ENCODE results near the gene TSEN2. TPM values are rescaled to one million over a fixed set of nuclear protein-coding genes. Genes with fewer than 3 reads are reported as not detected.

TSEN2 gene
- total RNA-seq, 1 donor from 2014 or later, result 21.3 TPM

DNA sequence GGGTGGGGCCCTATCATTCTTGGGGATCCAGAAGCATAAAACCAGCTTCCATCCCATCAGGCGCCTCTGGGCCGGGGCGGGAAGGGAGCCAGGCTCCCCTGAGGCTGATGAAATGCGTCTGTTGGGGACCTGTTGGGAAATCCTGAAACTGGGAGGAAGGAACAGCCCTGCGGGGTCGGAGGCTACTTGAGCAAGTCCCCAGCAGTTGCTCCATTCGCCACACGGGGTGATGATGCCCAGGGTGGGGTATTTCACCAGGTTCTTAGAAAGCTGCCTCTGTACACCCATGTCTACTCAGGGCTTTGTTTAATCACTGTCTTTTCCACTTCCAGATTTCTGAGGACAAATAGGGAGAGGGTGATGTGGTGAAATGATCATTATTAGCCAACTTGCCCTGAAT lies 25.4 kb upstream of the TSEN2 start:
- H3K79me2 ChIP-seq (ENCODE audit: low read depth), result no peaks in the 10 kb centered on the region
- peaks cover 4% of the 10 kb centered on the region for H3K27me3 Mint-ChIP-seq (ENCODE audit: insufficient read depth, low read depth)
- H3K4me3 ChIP-seq, result no peak overlapping the region
- DNase-seq (ENCODE audit: low spot score), result no peak
- TF ChIP-seq, protein P1, sequence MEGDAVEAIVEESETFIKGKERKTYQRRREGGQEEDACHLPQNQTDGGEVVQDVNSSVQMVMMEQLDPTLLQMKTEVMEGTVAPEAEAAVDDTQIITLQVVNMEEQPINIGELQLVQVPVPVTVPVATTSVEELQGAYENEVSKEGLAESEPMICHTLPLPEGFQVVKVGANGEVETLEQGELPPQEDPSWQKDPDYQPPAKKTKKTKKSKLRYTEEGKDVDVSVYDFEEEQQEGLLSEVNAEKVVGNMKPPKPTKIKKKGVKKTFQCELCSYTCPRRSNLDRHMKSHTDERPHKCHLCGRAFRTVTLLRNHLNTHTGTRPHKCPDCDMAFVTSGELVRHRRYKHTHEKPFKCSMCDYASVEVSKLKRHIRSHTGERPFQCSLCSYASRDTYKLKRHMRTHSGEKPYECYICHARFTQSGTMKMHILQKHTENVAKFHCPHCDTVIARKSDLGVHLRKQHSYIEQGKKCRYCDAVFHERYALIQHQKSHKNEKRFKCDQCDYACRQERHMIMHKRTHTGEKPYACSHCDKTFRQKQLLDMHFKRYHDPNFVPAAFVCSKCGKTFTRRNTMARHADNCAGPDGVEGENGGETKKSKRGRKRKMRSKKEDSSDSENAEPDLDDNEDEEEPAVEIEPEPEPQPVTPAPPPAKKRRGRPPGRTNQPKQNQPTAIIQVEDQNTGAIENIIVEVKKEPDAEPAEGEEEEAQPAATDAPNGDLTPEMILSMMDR (IDR thresholded peaks at IDR 0.05), result peak; percentile 12
- no peak for TF ChIP-seq EZH2 (IDR thresholded peaks at IDR 0.05)
- TF ChIP-seq EZH2phosphoT487 (IDR thresholded peaks at IDR 0.05), result no peak
- H3K9me3 Mint-ChIP-seq, result no peaks in the 10 kb centered on the region
- H3K27ac ChIP-seq, result no peak overlapping the region
- peaks cover 9% of the 10 kb centered on the region for H3K4me1 Mint-ChIP-seq
- H3K27ac Mint-ChIP-seq, result no peak overlapping the region
- H4K20me1 ChIP-seq (ENCODE audit: low read depth), result no peaks in the 10 kb centered on the region
- H3K27me3 ChIP-seq, result no peaks in the 10 kb centered on the region
- H3K9ac ChIP-seq, result no peak overlapping the region
- H2AFZ ChIP-seq (replicated peaks), result no peak overlapping the region
- H3K9me3 ChIP-seq (ENCODE audit: low read depth), result no peaks in the 10 kb centered on the region
- H3K36me3 ChIP-seq, result no peaks in the 10 kb centered on the region
- peaks cover 8% of the 10 kb centered on the region for H3K4me1 ChIP-seq
- H3K4me2 ChIP-seq, result no peak overlapping the region
- no peak overlapping the region for H3K4me3 Mint-ChIP-seq
- no peaks in the 10 kb centered on the region for H3F3A ChIP-seq (ENCODE audit: low read depth)
- H3K36me3 Mint-ChIP-seq, result no peaks in the 10 kb centered on the region

DNA sequence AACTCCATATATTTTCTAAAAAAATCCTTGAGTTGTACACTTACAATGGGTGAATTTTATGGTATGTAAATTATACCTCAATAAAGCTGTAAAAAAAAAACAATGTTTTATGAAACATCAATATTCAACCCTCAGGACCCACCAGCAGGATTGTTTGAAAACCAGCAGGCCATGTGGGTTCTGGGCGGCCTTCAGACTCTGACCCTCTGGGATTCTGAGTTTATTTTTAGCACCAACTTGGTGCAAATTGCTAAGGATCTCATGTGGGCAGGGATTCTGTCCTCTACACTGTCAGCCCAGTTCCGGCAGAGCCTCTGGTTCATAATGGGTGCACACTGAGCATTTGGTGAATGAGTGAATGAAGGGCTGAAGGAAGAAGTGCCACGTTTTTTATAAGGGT lies 24.2 kb upstream of the TSEN2 start:
- no peaks in the 10 kb centered on the region for H3K36me3 ChIP-seq
- no peaks in the 10 kb centered on the region for H3K4me1 ChIP-seq
- H3K9me3 Mint-ChIP-seq, result no peaks in the 10 kb centered on the region
- no peak for DNase-seq (ENCODE audit: low spot score)
- H3K4me1 Mint-ChIP-seq, result no peaks in the 10 kb centered on the region
- no peak overlapping the region for H3K27ac Mint-ChIP-seq
- no peak overlapping the region for H3K9ac ChIP-seq
- H3K27me3 Mint-ChIP-seq (ENCODE audit: insufficient read depth, low read depth), result peaks cover 4% of the 10 kb centered on the region
- no peaks in the 10 kb centered on the region for H3K27me3 ChIP-seq
- H3K9me3 ChIP-seq (ENCODE audit: low read depth), result no peaks in the 10 kb centered on the region
- no peak overlapping the region for H3K4me2 ChIP-seq
- H3K36me3 Mint-ChIP-seq, result no peaks in the 10 kb centered on the region
- no peak overlapping the region for H3K4me3 ChIP-seq
- H2AFZ ChIP-seq (replicated peaks), result no peak overlapping the region
- TF ChIP-seq, protein P1 (IDR thresholded peaks at IDR 0.05), result no peak
- TF ChIP-seq EZH2 (IDR thresholded peaks at IDR 0.05), result no peak
- no peak for TF ChIP-seq EZH2phosphoT487 (IDR thresholded peaks at IDR 0.05)
- H4K20me1 ChIP-seq (ENCODE audit: low read depth), result no peaks in the 10 kb centered on the region
- H3K79me2 ChIP-seq (ENCODE audit: low read depth), result no peaks in the 10 kb centered on the region
- no peak overlapping the region for H3K27ac ChIP-seq
- no peak overlapping the region for H3K4me3 Mint-ChIP-seq
- H3F3A ChIP-seq (ENCODE audit: low read depth), result no peaks in the 10 kb centered on the region

DNA sequence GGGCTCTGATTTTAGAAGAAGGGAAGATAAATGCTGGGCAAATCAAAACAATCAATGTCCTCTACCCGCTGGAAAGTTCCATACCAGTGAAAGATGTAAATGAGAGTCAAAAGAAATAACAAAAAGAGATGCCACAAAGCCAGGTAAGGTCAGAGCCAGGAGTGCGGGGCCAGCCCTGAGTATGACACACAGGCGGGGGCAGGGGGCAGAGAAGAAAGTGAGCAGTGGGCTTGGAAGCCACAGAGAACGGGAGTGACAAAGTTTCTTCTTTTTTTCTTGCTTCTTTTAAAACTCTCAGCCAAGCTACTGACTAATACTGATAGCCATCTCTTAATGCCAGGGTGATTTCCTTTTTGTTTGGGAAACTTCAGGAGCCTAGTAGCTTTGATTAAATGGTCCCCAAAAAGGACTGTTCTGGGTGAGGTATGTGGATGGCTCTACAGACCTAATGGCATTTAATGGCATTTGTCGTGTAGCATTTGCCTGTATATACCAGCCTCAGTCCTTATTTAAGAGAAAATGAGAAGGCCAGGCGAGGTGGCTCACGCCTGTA lies 23.1 kb upstream of the TSEN2 start:
- H3K79me2 ChIP-seq (ENCODE audit: low read depth), result no peaks in the 10 kb centered on the region
- no peak overlapping the region for H3K9ac ChIP-seq
- DNase-seq (ENCODE audit: low spot score), result no peak
- H3K27me3 ChIP-seq, result no peaks in the 10 kb centered on the region
- no peaks in the 10 kb centered on the region for H3K36me3 ChIP-seq
- no peaks in the 10 kb centered on the region for H3K4me1 Mint-ChIP-seq
- H3K27ac ChIP-seq, result no peak overlapping the region
- H3F3A ChIP-seq (ENCODE audit: low read depth), result no peaks in the 10 kb centered on the region
- TF ChIP-seq EZH2phosphoT487 (IDR thresholded peaks at IDR 0.05) (no peak), EZH2 (IDR thresholded peaks at IDR 0.05) (no peak)
- TF ChIP-seq, protein P1 (IDR thresholded peaks at IDR 0.05), result no peak
- H3K27me3 Mint-ChIP-seq (ENCODE audit: insufficient read depth, low read depth), result peaks cover 3% of the 10 kb centered on the region
- peak overlapping the region; percentile 26 for H2AFZ ChIP-seq (replicated peaks)
- no peak overlapping the region for H3K4me3 ChIP-seq
- no peak overlapping the region for H3K4me2 ChIP-seq
- H3K36me3 Mint-ChIP-seq, result no peaks in the 10 kb centered on the region
- H3K27ac Mint-ChIP-seq, result no peak overlapping the region
- H3K4me3 Mint-ChIP-seq, result no peak overlapping the region
- H3K4me1 ChIP-seq, result no peaks in the 10 kb centered on the region
- no peaks in the 10 kb centered on the region for H3K9me3 ChIP-seq (ENCODE audit: low read depth)
- H4K20me1 ChIP-seq (ENCODE audit: low read depth), result no peaks in the 10 kb centered on the region
- no peaks in the 10 kb centered on the region for H3K9me3 Mint-ChIP-seq
